Adrenal gland (tissue), 5 donors: ENCODE data around the gene LINGO4.

Experiments
- POLR2A ChIP-seq, 2 donors: fragments of 450-650 bp; IDR thresholded peaks; one replicate each; pipeline ENCODE4 v1.6.1; 2017; ENCODE audit warnings: antibody characterized with exemption in 2 of 2, mild to moderate bottlenecking in 2 of 2, moderate library complexity in 1 of 2
- TF ChIP-seq, protein P1 (sequence below), 6 experiments: fragments of 450-650 bp in 4 of 6; fragments of 200-600 bp in 2 of 6; sonication (generic) in 1 of 6; IDR thresholded peaks; 1 replicate in 5 of 6; 2 replicates in 1 of 6; pipeline versions ENCODE4 v1.5.1 to v1.8.0; 2016 to 2021; ENCODE audit warnings: antibody characterized with exemption in 6 of 6, mild to moderate bottlenecking in 2 of 6, moderate library complexity in 1 of 6
- donor health status: DM: no; HTN: no; CAD: no.

DNA sequence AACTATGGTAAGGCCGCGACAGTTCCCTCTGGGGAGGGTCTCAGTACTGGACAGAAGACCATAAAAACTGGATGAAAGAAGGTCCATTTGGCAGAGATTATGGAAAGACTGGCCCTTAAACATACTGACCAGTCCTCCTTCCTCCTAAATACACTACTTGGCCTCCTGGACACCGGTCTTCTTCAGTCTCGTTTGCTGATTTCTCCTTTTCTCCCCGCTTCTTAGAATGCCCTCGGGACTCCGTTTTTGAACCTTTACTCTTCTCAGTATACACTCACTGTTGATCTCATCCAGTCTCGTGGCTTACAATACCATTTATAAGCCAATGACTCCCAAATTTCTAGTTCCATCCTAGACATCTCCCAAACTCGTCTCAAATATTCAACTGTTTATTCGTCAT is 41.2 kb downstream of the LINGO4 start:
- TF ChIP-seq, protein P1, sequence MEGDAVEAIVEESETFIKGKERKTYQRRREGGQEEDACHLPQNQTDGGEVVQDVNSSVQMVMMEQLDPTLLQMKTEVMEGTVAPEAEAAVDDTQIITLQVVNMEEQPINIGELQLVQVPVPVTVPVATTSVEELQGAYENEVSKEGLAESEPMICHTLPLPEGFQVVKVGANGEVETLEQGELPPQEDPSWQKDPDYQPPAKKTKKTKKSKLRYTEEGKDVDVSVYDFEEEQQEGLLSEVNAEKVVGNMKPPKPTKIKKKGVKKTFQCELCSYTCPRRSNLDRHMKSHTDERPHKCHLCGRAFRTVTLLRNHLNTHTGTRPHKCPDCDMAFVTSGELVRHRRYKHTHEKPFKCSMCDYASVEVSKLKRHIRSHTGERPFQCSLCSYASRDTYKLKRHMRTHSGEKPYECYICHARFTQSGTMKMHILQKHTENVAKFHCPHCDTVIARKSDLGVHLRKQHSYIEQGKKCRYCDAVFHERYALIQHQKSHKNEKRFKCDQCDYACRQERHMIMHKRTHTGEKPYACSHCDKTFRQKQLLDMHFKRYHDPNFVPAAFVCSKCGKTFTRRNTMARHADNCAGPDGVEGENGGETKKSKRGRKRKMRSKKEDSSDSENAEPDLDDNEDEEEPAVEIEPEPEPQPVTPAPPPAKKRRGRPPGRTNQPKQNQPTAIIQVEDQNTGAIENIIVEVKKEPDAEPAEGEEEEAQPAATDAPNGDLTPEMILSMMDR (IDR thresholded peaks at IDR 0.05): no peak
- no peak for TF ChIP-seq POLR2A (IDR thresholded peaks at IDR 0.05)
